Spinal cord (tissue), 10 donors: ENCODE results near the gene C3orf49. TPM values are rescaled to one million over a fixed set of nuclear protein-coding genes. Genes with fewer than 3 reads are reported as not detected.

Experiments
- DNase-seq, 6 donors: peaks; one replicate each; pipeline versions ENCODE4 v3.0.0 to v3.0.0-alpha.2; 2013 to 2015; ENCODE audit warnings: low spot score in 6 of 6, low read depth in 4 of 6
- H3K27ac ChIP-seq: one replicate; pipeline ENCODE4 v1.5.1; 2013; ENCODE audit warnings: low read depth, low read length, control low read depth
- H3K27me3 ChIP-seq: one replicate; pipeline ENCODE4 v1.6.1; 2013; ENCODE audit warnings: low read length; ENCODE audit not compliant: control insufficient read depth, insufficient read depth
- H3K36me3 ChIP-seq: one replicate; pipeline ENCODE4 v1.6.1; 2013; ENCODE audit warnings: low read length; ENCODE audit not compliant: control insufficient read depth, insufficient read depth
- H3K4me1 ChIP-seq: one replicate; pipeline ENCODE4 v1.6.1; 2013; ENCODE audit warnings: low read length; ENCODE audit not compliant: control insufficient read depth, insufficient read depth
- H3K4me3 ChIP-seq: one replicate; pipeline ENCODE4 v1.5.1; 2013; ENCODE audit warnings: low read depth, low read length, control low read depth
- H3K9me3 ChIP-seq: one replicate; pipeline ENCODE4 v1.6.1; 2013; ENCODE audit warnings: low read length; ENCODE audit not compliant: control insufficient read depth, insufficient read depth
- WGBS: methylation state at CpG from one replicate; pipeline ENCODE4 v1.1.5; 2013; ENCODE audit warnings: missing lambda C conversion rate; ENCODE audit not compliant: insufficient coverage; 5-methylcytosine and 5-hydroxymethylcytosine counted together
- polyA plus RNA-seq, 2 donors: library from polyadenylated mRNA; unstranded; fragments of 120-200 nt; gene quantifications; one replicate each; pipeline ENCODE4 v1.2.1, GENCODE V29; 2013; ENCODE audit not compliant: insufficient read length in 2 of 2
- total RNA-seq, 2 donors: library from RNA; depleted of rRNA in 1 of 2; stranded (reverse); fragments of 120-200 nt in 1 of 2; fragments of >200 nt in 1 of 2; gene quantifications; one replicate each; pipeline versions ENCODE4 v1.2.3 to v1.2.4, GENCODE V29; 2013 to 2014
- donor health status: healthy.

Gene C3orf49
- total and polyA plus RNA-seq, 4 donors = 1.3 to 2.0 TPM; not detected in 2

DNA sequence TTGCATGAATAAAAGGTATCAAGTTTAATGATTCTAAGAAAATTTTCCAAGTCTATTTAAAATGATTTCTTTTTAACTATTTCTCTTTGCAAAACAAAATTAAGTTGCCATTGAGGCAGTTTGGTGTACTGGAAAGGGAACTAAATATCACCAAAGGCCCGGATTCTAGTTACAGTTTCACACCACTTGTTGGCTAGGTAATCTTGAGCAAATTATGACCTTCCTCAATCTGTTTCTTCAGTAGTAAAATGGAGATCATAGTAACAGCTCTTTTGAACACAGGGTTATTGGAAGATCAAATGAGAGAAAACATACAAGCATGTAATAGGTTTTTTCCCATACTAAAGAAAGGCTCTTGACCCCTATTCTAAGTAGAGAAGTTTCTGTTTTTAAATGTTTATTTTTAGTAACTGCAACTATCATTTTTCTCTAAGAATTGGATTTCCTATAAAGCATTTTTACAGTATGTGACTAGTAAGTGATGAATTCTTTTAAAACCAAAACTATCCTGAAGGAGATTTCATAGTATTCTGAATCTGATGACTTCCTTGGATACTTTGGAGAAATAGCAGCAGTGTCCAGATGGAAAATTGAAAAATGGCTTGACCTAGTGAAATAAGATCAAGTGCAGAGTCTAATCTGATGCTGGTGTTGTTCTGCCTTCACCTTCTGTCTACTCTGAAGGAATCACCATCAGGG, 77.4 kb downstream of the C3orf49 start:
- WGBS = no CpG with 5 or more reads among the region's 1 CpG
- H3K36me3 ChIP-seq = peaks cover 9% of the 10 kb centered on the region
- no peak overlapping the region for H3K4me3 ChIP-seq
- H3K27ac ChIP-seq = no peak overlapping the region
- no peaks in the 10 kb centered on the region for H3K9me3 ChIP-seq
- H3K27me3 ChIP-seq = no peaks in the 10 kb centered on the region
- no peaks in the 10 kb centered on the region for H3K4me1 ChIP-seq
- DNase-seq = no peak

Other genes with a start within 250 kb of the C3orf49 start
- gene SNTN, start 166.6 kb upstream of the C3orf49 start, total RNA-seq = under 1 TPM; 0.50 to 0.59 TPM
- gene SNTN, start 166.6 kb upstream of the C3orf49 start, polyA plus RNA-seq = under 1 TPM; 0.24 to 0.55 TPM
- gene THOC7, start 44.5 kb downstream of the C3orf49 start, total RNA-seq = 10 to 100 TPM; 47.7 to 54.7 TPM
- gene THOC7, start 44.5 kb downstream of the C3orf49 start, polyA plus RNA-seq = 10 to 100 TPM; 78.6 to 78.9 TPM
- gene ATXN7, start 44.6 kb downstream of the C3orf49 start, total RNA-seq = 10 to 100 TPM; 14.6 to 14.9 TPM
- 10 to 100 TPM; 13.8 to 14.9 TPM for gene ATXN7, start 44.6 kb downstream of the C3orf49 start, polyA plus RNA-seq
- gene SCAANT1, start 93.1 kb downstream of the C3orf49 start, total RNA-seq = not detected
- under 1 TPM in 1 of 2 donors, not detected in 1; 0.93 TPM for gene SCAANT1, start 93.1 kb downstream of the C3orf49 start, polyA plus RNA-seq
- gene PSMD6, start 204.2 kb downstream of the C3orf49 start, total RNA-seq = 10 to 100 TPM; 71.0 to 87.2 TPM
- 100 to 1,000 TPM in 1 of 2 donors, 10 to 100 TPM in 1; 88.3 to 101 TPM for gene PSMD6, start 204.2 kb downstream of the C3orf49 start, polyA plus RNA-seq